Keratinocyte (primary cell): ENCODE results near the gene TCEANC2. TPM values are rescaled to one million over a fixed set of nuclear protein-coding genes. Genes with fewer than 3 reads are reported as not detected.

Experiments
- DNase-seq: peaks from one replicate; pipeline ENCODE4 v3.0.0-alpha.2; 2011; ENCODE audit warnings: low read depth, missing footprints, low spot score
- FAIRE-seq: peaks from 2 replicates; lab custom pipeline; 2011; peaks lifted over from hg19 to GRCh38; lab: Jason Lieb, UNC
- H2AFZ ChIP-seq: 2 replicates; pipeline ENCODE4 v1.6.0; 2012; ENCODE audit warnings: low read length, control low read depth, inconsistent platforms; ENCODE audit not compliant: control insufficient read depth
- H3K27ac ChIP-seq: 2 replicates; pipeline ENCODE4 v1.5.1; 2011; ENCODE audit warnings: low read length; ENCODE audit not compliant: control insufficient read depth, insufficient read depth
- H3K27me3 ChIP-seq: 3 replicates; pipeline ENCODE4 v1.6.0; 2011; ENCODE audit warnings: low read length; ENCODE audit not compliant: control insufficient read depth, insufficient read depth; ENCODE audit errors: extremely low read depth
- H3K36me3 ChIP-seq, 2 experiments: 2 replicates in 1 of 2; 3 replicates in 1 of 2; pipeline ENCODE4 v1.5.1; 2011; ENCODE audit warnings: low read length in 2 of 2, mild to moderate bottlenecking in 1 of 2; ENCODE audit not compliant: control insufficient read depth in 2 of 2, insufficient read depth in 2 of 2; ENCODE audit errors: extremely low read depth in 1 of 2
- H3K4me1 ChIP-seq: 3 replicates; pipeline ENCODE4 v1.5.1; 2011; ENCODE audit warnings: low read length; ENCODE audit not compliant: control insufficient read depth, insufficient read depth; ENCODE audit errors: extremely low read depth
- H3K4me2 ChIP-seq: 3 replicates; pipeline ENCODE4 v1.6.0; 2011; ENCODE audit warnings: low read depth, low read length; ENCODE audit not compliant: control insufficient read depth, insufficient read depth; ENCODE audit errors: extremely low read depth
- H3K4me3 ChIP-seq, 3 experiments: fragments of 200-600 bp in 1 of 3; sonication (generic) in 1 of 3; 2 replicates in 2 of 3; 3 replicates in 1 of 3; pipeline ENCODE4 v1.5.1; 2011 to 2016; ENCODE audit warnings: low read length in 3 of 3, mild to moderate bottlenecking in 3 of 3, control low read depth in 2 of 3, inconsistent platforms in 1 of 3, low read depth in 1 of 3, mixed read lengths in 1 of 3, mixed run types in 1 of 3, moderate library complexity in 1 of 3; ENCODE audit not compliant: control insufficient read depth in 2 of 3, insufficient read depth in 2 of 3; ENCODE audit errors: extremely low read depth in 1 of 3
- H3K79me2 ChIP-seq: 2 replicates; pipeline ENCODE4 v1.6.0; 2012; ENCODE audit warnings: low read length; ENCODE audit not compliant: control insufficient read depth, insufficient read depth
- H3K9ac ChIP-seq: 3 replicates; pipeline ENCODE4 v1.6.0; 2011; ENCODE audit warnings: low read length; ENCODE audit not compliant: control insufficient read depth, insufficient read depth; ENCODE audit errors: extremely low read depth
- H3K9me1 ChIP-seq: 3 replicates; pipeline ENCODE4 v1.6.0; 2011; ENCODE audit warnings: low read length; ENCODE audit not compliant: control insufficient read depth, insufficient read depth; ENCODE audit errors: extremely low read depth
- H3K9me3 ChIP-seq: 2 replicates; pipeline ENCODE4 v1.5.1; 2012; ENCODE audit warnings: low read depth, low read length; ENCODE audit not compliant: control insufficient read depth
- H4K20me1 ChIP-seq: 3 replicates; pipeline ENCODE4 v1.6.0; 2011; ENCODE audit warnings: low read length; ENCODE audit not compliant: control insufficient read depth, insufficient read depth; ENCODE audit errors: extremely low read depth
- CTCF ChIP-seq, 3 experiments: IDR thresholded peaks in 1 of 3; conservative IDR thresholded peaks in 1 of 3; optimal IDR thresholded peaks in 1 of 3; 2 replicates in 2 of 3; 3 replicates in 1 of 3; pipeline versions ENCODE3 to v1.5.1; 2011; ENCODE audit warnings: low read length in 3 of 3, mild to moderate bottlenecking in 3 of 3, moderate library complexity in 2 of 3, control low read depth in 1 of 3, inconsistent platforms in 1 of 3; ENCODE audit not compliant: insufficient read depth in 2 of 3; ENCODE audit errors: extremely low read depth in 1 of 3
- EZH2 ChIP-seq: IDR thresholded peaks from one replicate; pipeline ENCODE4 v1.6.1; 2012; ENCODE audit warnings: inconsistent platforms, mild to moderate bottlenecking, low read length, moderate library complexity
- dilution Hi-C: fragments of 300-500 bp; cut with MboI; formaldehyde crosslinking; loops from one replicate; pipeline ENCODE4 v1.7.0; 2020; ENCODE audit warnings: low sequenced_read_pairs; ENCODE audit not compliant: extremely low pct_ligation_motif_present
- polyA plus RNA-seq, 5 experiments: library from polyadenylated mRNA; depleted of rRNA in 3 of 5; stranded (reverse) in 3 of 5; stranded (forward) in 1 of 5; unstranded in 1 of 5; fragments of >200 nt; gene quantifications; 1 replicate in 1 of 5; 2 replicates in 3 of 5; 3 replicates in 1 of 5; pipeline versions ENCODE4 v1.2.1 to v1.2.3, GENCODE V29; 2011 to 2012; ENCODE audit warnings: missing spikeins in 2 of 5, low read depth in 1 of 5, low replicate concordance in 1 of 5

Gene TCEANC2
- polyA plus RNA-seq, 1 donor (not counting 4 experiments of a cell fraction or from before 2014, with no cell fraction given) = 4.3 TPM

GRCh38 chr1:54107131-54107530 lies 53.7 kb downstream of the TCEANC2 start:
- Histone ChIP-seq H2AFZ (no peak overlapping the region), H3K27ac (no peak overlapping the region), H3K4me2 (no peak overlapping the region), H3K9me1 (no peaks in the 10 kb centered on the region), H3K36me3 (peaks cover 0 to 2% of the 10 kb centered on the region in 2 experiments), H4K20me1 (no peaks in the 10 kb centered on the region), H3K4me1 (no peaks in the 10 kb centered on the region), H3K4me3 (no peak overlapping the region), H3K27me3 (no peaks in the 10 kb centered on the region), H3K9me3 (no peaks in the 10 kb centered on the region), H3K79me2 (no peaks in the 10 kb centered on the region), H3K9ac (no peak overlapping the region)
- dilution Hi-C loops = no loop called here
- no peak for TF ChIP-seq EZH2
- peak; percentile 15 to 60 (median 36) for TF ChIP-seq CTCF (optimal IDR thresholded peaks at IDR 0.05 in 1 of 3, IDR thresholded peaks at IDR 0.05 in 1 of 3, conservative IDR thresholded peaks at IDR 0.05 in 1 of 3; ENCODE audit: extremely low read depth in 1 of 3, insufficient read depth in 2 of 3, low read length in 3 of 3)
- DNase-seq (no peak), FAIRE-seq (peak; percentile 13)

GRCh38 chr1:54108156-54108555 lies 54.7 kb downstream of the TCEANC2 start:
- Histone ChIP-seq H4K20me1 (no peaks in the 10 kb centered on the region), H2AFZ (no peak overlapping the region), H3K4me1 (no peaks in the 10 kb centered on the region), H3K4me3 (no peak overlapping the region), H3K36me3 (peaks cover 0 to 2% of the 10 kb centered on the region in 2 experiments), H3K9me1 (no peaks in the 10 kb centered on the region), H3K4me2 (no peak overlapping the region), H3K79me2 (no peaks in the 10 kb centered on the region), H3K27ac (no peak overlapping the region), H3K9me3 (no peaks in the 10 kb centered on the region), H3K9ac (no peak overlapping the region), H3K27me3 (no peaks in the 10 kb centered on the region)
- TF ChIP-seq CTCF (optimal IDR thresholded peaks at IDR 0.05 in 1 of 3, IDR thresholded peaks at IDR 0.05 in 1 of 3, conservative IDR thresholded peaks at IDR 0.05 in 1 of 3; ENCODE audit: extremely low read depth in 1 of 3, insufficient read depth in 2 of 3, low read length in 3 of 3) (no peak), EZH2 (no peak)
- no peak for FAIRE-seq
- no peak for DNase-seq
- dilution Hi-C loops = no loop called here
